Small intestine (tissue), 7 donors: ENCODE data around the gene SLC35F4. TPM values are rescaled to one million over a fixed set of nuclear protein-coding genes. Genes with fewer than 3 reads are reported as not detected.

Experiments
- DNase-seq, 2 donors: peaks; one replicate each; pipeline versions ENCODE4 v3.0.0 to v3.0.0-alpha.2; 2013
- FAIRE-seq: peaks from 2 replicates; lab custom pipeline; 2012; peaks lifted over from hg19 to GRCh38; lab: Jason Lieb, UNC
- H3K27ac ChIP-seq, 3 donors: one replicate each; pipeline ENCODE4 v1.5.1; 2013; ENCODE audit warnings: low read length in 2 of 3, mild to moderate bottlenecking in 2 of 3, control low read depth in 1 of 3, inconsistent platforms in 1 of 3, low read depth in 1 of 3, moderate library complexity in 1 of 3
- H3K27me3 ChIP-seq, 3 donors: one replicate each; pipeline ENCODE4 v1.6.1; 2013; ENCODE audit warnings: low read length in 3 of 3, inconsistent platforms in 1 of 3; ENCODE audit not compliant: control insufficient read depth in 3 of 3, insufficient read depth in 3 of 3
- H3K36me3 ChIP-seq, 3 donors: one replicate each; pipeline ENCODE4 v1.6.1; 2013; ENCODE audit warnings: low read length in 3 of 3, inconsistent platforms in 1 of 3, low read depth in 1 of 3, mild to moderate bottlenecking in 1 of 3, moderate library complexity in 1 of 3; ENCODE audit not compliant: control insufficient read depth in 3 of 3, insufficient read depth in 2 of 3
- H3K4me1 ChIP-seq, 3 donors: one replicate each; pipeline ENCODE4 v1.6.1; 2013; ENCODE audit warnings: low read length in 2 of 3, inconsistent platforms in 1 of 3, low read depth in 1 of 3, mild to moderate bottlenecking in 1 of 3, moderate library complexity in 1 of 3; ENCODE audit not compliant: control insufficient read depth in 3 of 3, insufficient read depth in 2 of 3
- H3K4me3 ChIP-seq, 3 donors: one replicate each; pipeline ENCODE4 v1.5.1; 2013; ENCODE audit warnings: low read length in 3 of 3, control low read depth in 1 of 3, inconsistent platforms in 1 of 3, low read depth in 1 of 3, mild to moderate bottlenecking in 1 of 3, moderate library complexity in 1 of 3
- H3K9me3 ChIP-seq, 2 donors: one replicate each; pipeline ENCODE4 v1.6.1; 2013; ENCODE audit warnings: low read depth in 1 of 2, low read length in 1 of 2; ENCODE audit not compliant: control insufficient read depth in 2 of 2, insufficient read depth in 1 of 2
- WGBS, 3 donors: extraction: QIAGEN DNeasy Blood & Tissue Kit; methylation state at CpG; one replicate each; pipeline ENCODE4 v1.1.7; 2013; 5-methylcytosine and 5-hydroxymethylcytosine counted together
- polyA plus RNA-seq, 4 donors: library from polyadenylated mRNA; stranded (reverse) in 3 of 4; unstranded in 1 of 4; fragments of 200-250 nt in 3 of 4; fragments of 120-200 nt in 1 of 4; gene quantifications; one replicate each; pipeline versions ENCODE4 v1.2.1 to v1.2.3, GENCODE V29; 2013
- donor health status: healthy with polysubstance abuse.
- donor health status: control.
- donor health status: control.
- donor health status: Bipolar disorder and iron deficiency.
- donor health status: healthy.

SLC35F4 gene
- polyA plus RNA-seq, 4 donors, result 0.10 to 0.13 TPM; not detected in 2

DNA sequence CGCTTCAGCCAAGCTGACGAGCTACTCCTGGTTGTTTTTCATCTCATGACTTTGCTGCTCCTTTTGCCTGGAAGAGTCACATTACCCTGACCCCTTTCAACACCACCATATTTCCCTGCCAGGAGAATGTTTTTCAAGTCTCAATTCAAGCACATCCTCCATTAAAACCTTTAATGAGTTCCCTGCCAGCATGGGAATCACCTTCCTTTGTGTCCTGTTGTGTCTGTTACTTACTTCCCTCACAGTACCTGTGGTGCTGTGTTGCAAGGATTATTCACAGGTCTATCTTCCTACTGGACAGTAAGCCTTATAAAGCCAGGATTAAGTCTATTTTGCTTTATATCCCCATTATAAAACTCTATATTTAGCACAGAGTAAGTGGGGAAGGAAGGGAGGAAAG is 13.6 kb upstream of the SLC35F4 start:
- no peaks in the 10 kb centered on the region for H3K4me1 ChIP-seq
- peaks cover 0 to 4% (median 0%) of the 10 kb centered on the region in 3 donors for H3K27me3 ChIP-seq
- 46 to 64% (median 52%) methylated on average over 2 of the region's 2 CpGs for WGBS, 3 donors
- FAIRE-seq (no peak), DNase-seq (no peak)
- H3K27ac ChIP-seq, result no peak overlapping the region
- H3K9me3 ChIP-seq, result no peaks in the 10 kb centered on the region
- H3K4me3 ChIP-seq, result no peak overlapping the region
- no peaks in the 10 kb centered on the region for H3K36me3 ChIP-seq

DNA sequence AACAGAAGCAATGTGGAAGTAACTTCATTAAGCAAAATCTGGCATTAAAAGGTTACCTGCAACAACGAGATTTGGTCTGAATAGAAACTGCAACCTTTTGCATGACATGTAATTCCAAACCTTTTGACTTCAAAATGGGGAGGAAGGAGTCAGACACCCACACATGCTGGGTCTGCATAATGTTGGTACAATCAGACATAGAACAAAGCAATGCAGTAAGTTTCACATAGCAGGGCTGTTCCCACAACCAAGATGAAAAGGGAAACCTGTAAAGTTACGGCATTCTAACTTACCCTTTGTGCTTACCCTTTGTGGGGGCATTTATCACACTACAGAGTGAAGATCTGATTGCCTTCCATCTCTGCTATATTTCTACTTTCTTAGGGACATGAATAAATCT is 10.1 kb upstream of the SLC35F4 start:
- 49 to 63% (median 54%) methylated on average over 2 of the region's 2 CpGs for WGBS, 3 donors
- no peak overlapping the region for H3K4me3 ChIP-seq
- H3K36me3 ChIP-seq, result no peaks in the 10 kb centered on the region
- no peaks in the 10 kb centered on the region for H3K9me3 ChIP-seq
- FAIRE-seq, result no peak
- no peaks in the 10 kb centered on the region for H3K4me1 ChIP-seq
- peaks cover 0 to 4% (median 0%) of the 10 kb centered on the region in 3 donors for H3K27me3 ChIP-seq
- DNase-seq, result no peak
- H3K27ac ChIP-seq, result no peak overlapping the region

DNA sequence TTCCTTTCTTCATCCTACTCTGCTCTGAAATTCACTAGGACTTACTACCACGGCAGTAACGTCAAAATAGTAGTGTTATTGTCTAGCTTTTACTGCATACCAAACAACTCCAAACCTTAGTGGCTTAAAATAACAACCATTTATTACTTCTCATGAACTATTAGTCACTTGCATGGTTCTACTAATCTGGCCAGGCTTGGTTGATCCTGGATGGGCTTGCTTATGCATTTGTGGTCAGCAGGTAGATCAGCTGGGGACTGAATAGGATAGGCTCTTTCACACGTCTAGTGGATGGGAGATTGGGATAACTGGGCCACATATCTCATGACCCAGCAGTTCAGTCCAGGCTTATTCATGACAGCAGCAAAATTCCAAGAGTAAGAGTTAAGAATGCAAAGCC is 9.4 kb upstream of the SLC35F4 start:
- WGBS, 3 donors, result 57 to 71% (median 64%) methylated on average over 3 of the region's 3 CpGs
- Histone ChIP-seq H3K9me3 (no peaks in the 10 kb centered on the region), H3K36me3 (no peaks in the 10 kb centered on the region), H3K4me3 (no peak overlapping the region), H3K4me1 (no peaks in the 10 kb centered on the region), H3K27ac (no peak overlapping the region), H3K27me3 (peaks cover 0 to 4% (median 0%) of the 10 kb centered on the region in 3 donors)
- no peak for FAIRE-seq
- no peak for DNase-seq

DNA sequence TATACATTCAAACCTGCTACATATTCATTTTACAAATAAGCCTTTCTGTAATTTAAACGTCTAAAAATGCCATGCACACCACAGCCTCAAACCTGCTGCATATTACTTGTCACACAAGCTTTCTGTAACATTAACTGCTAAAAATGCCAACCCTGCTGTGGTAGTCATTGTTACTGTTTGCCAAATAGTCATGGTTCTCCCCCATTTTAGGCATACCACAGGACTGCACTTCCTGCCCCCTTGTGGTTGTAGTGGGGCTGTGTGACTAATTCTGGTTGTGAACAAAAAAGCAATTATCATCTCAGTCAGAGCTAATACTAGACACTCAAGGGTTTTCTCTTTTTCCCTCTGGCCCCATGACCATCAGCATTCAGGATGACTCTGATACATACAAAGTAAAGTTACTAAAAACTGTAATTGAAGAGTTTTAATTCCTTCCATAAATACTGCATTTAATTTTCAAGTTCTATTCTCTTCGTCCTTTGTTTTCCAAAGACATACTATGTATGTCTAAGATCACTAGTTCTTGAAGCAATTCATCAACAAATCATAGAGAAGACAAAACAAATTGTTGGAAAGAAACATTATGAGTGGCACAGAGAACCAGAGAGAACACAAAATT is 5.7 kb upstream of the SLC35F4 start:
- Histone ChIP-seq H3K9me3 (no peaks in the 10 kb centered on the region), H3K27ac (no peak overlapping the region), H3K4me3 (no peak overlapping the region), H3K36me3 (no peaks in the 10 kb centered on the region), H3K4me1 (no peaks in the 10 kb centered on the region), H3K27me3 (peaks cover 0 to 7% (median 0%) of the 10 kb centered on the region in 3 donors)
- DNase-seq (peak in 1 of 2 donors; percentile 6), FAIRE-seq (no peak)
- WGBS, 3 donors, result 50 to 54% (median 54%) methylated on average over 2 of the region's 2 CpGs

DNA sequence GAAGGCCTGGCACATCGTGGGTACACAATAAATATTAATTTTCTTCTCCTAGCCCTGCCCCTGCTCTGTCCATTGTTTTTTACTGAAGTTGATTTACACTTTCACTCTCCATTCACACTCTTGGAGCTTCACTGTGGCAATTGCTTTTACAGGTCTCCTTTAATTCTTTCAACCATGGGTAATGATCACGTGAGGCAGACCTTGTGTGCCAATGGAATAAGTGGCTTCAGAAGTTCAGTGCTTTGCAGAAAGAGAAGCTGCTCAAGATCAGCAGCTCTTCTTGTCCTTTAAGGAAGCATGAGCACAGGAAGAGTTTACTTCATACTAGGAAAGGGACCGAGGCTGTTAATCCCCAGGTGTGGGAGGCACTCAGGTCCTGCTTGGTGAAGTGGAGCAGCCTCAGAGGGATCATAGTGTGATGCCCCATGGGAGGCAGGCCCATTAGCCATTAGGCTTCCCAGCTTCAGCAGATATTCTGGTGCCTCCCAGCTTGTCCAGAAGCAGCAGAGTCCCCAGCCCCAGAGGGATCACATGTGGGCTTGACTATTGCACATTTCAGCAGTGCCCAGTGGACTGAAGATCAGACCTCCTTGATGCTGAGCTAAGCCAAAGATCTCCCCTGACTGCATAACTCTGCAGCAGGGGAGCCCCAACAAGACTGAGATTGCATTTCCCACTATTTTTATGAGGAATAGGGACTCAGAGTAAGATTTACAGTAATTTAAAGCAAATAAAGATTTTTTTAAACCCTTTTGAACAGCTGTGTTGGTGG is 5.0 kb upstream of the SLC35F4 start:
- WGBS, 3 donors, result 34 to 56% (median 42%) methylated on average over 3 of the region's 3 CpGs
- FAIRE-seq (no peak), DNase-seq (no peak)
- Histone ChIP-seq H3K4me3 (no peak overlapping the region), H3K27me3 (peaks cover 3 to 14% (median 6%) of the 10 kb centered on the region in 3 donors), H3K4me1 (no peaks in the 10 kb centered on the region), H3K27ac (no peak overlapping the region), H3K36me3 (no peaks in the 10 kb centered on the region), H3K9me3 (no peaks in the 10 kb centered on the region)

DNA sequence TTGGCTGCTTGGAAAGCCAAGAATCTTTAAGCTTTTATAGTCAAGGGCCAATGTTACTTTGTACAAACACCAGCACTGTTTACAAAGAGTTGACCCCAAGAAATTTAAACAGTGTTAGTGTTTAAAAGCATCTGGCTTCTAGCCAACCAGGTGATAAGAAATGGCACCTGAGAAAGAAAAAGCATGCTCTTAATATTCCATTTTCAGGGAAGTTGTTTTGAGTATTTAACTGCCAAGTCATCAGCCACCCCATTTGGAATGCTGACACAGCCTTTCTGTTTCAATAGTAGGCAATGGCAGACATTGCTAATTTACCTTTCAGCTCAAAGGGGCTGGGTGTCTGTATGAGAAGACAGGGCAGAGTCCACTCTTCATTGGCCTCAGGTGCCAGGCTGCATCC is 3.7 kb upstream of the SLC35F4 start:
- H3K36me3 ChIP-seq, result no peaks in the 10 kb centered on the region
- H3K27ac ChIP-seq, result no peak overlapping the region
- no peaks in the 10 kb centered on the region for H3K4me1 ChIP-seq
- no peak overlapping the region for H3K4me3 ChIP-seq
- H3K27me3 ChIP-seq, result peaks cover 14 to 22% (median 15%) of the 10 kb centered on the region in 3 donors
- H3K9me3 ChIP-seq, result no peaks in the 10 kb centered on the region
- no peak for FAIRE-seq
- DNase-seq, result peak in 1 of 2 donors; percentile 18

DNA sequence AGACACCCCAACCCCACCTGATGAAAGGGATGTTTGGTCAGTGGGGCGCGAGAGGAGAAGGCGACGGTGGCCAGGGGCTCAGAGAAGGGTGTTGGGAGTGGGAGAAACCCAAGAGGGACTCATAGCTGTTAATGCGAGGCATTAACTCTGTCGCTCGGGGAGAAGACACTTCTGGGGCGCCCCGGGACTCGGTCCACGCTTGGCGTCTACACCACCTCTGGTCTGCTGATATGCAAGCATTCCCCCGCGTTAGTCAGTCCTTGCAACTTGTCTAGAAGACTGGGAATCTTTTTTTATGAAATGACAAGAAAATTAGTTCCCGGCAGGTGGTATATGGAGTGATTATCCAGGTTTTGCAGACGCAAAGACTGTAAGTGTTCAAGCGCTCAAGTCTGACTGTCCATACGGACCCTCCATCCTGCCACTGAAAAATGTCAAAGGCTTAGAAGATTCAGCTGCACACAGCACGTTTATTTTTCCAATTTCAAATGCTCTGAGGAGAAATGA is 360 bp upstream of the SLC35F4 start:
- Histone ChIP-seq H3K4me3 (no peak overlapping the region), H3K27ac (no peak overlapping the region), H3K36me3 (no peaks in the 10 kb centered on the region), H3K4me1 (no peaks in the 10 kb centered on the region), H3K9me3 (no peaks in the 10 kb centered on the region), H3K27me3 (peaks cover 17 to 29% (median 18%) of the 10 kb centered on the region in 3 donors)
- FAIRE-seq (no peak), DNase-seq (no peak)
- 18 to 24% (median 22%) methylated on average over 19 of the region's 19 CpGs for WGBS, 3 donors

DNA sequence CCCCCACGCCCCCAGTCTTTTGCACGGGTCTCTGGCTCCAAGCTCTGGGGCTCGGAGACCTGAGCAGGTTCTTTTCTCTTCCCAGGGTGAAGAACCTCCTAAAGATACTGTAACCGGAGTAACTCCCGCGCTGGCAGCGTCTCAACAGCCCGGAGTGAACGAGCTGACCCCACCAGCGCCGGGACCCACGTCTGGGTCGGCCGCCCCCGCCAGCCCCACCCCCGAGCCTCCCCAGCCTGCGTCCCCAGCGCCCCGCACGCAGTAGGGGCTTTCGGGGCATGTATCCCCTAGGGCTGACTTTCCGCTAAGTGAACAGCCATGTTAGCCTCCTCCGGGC is 858 bp downstream of the SLC35F4 start:
- Histone ChIP-seq H3K36me3 (no peaks in the 10 kb centered on the region), H3K4me1 (no peaks in the 10 kb centered on the region), H3K27ac (no peak overlapping the region), H3K4me3 (no peak overlapping the region), H3K9me3 (no peaks in the 10 kb centered on the region), H3K27me3 (peaks cover 17 to 29% (median 18%) of the 10 kb centered on the region in 3 donors)
- FAIRE-seq (no peak), DNase-seq (no peak)
- WGBS, 3 donors, result 6 to 13% (median 6%) methylated on average over 15 to 23 of the region's 23 CpGs
